Posterior vena cava (tissue), 2 donors: ENCODE data around the gene C15orf62. TPM values are rescaled to one million over a fixed set of nuclear protein-coding genes. Genes with fewer than 3 reads are reported as not detected.

ENCODE experiments used
- DNase-seq: peaks from one replicate; pipeline ENCODE4 v3.0.0-alpha.2; 2020; ENCODE audit warnings: low spot score
- intact Hi-C, 2 donors: fragments of 100-400 bp; cut with DNase I; formaldehyde crosslinking; loops; one replicate each; pipeline versions ENCODE4 v1.14.1 to v1.14.2; 2022 to 2023
- total RNA-seq, 2 donors: library from RNA; stranded (reverse); fragmentation: NEBNext Ultra II Directional; extraction: Animal tissue kit (Norgen Biotek cat#: 25700); gene quantifications; one replicate each; pipeline ENCODE4 v1.2.1, GENCODE V29; 2021
- donor health status: DM: yes; HTN: yes; CAD: no.
- donor health status: DM: yes; HTN: yes; CAD: no.

The C15orf62 gene
- total RNA-seq, 2 donors from 2014 or later = 0.10 to 0.28 TPM

DNA sequence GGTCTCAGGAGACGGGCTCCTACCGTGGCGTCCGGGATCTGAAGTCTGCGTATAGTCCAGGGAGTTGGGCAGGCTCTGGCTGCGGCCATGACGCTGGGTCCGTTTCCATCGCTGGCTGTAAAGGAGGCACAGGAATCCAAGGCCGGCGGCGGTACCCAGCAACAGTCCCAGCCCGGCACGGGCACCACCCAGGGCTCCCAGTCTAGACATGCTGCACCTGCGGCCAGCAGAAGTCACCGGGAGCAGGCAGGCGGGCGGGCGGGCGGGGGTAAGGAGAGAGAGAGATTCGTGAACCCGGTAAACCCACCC lies 15.3 kb upstream of the C15orf62 start:
- intact Hi-C loops = no loop called here
- no peak for DNase-seq

DNA sequence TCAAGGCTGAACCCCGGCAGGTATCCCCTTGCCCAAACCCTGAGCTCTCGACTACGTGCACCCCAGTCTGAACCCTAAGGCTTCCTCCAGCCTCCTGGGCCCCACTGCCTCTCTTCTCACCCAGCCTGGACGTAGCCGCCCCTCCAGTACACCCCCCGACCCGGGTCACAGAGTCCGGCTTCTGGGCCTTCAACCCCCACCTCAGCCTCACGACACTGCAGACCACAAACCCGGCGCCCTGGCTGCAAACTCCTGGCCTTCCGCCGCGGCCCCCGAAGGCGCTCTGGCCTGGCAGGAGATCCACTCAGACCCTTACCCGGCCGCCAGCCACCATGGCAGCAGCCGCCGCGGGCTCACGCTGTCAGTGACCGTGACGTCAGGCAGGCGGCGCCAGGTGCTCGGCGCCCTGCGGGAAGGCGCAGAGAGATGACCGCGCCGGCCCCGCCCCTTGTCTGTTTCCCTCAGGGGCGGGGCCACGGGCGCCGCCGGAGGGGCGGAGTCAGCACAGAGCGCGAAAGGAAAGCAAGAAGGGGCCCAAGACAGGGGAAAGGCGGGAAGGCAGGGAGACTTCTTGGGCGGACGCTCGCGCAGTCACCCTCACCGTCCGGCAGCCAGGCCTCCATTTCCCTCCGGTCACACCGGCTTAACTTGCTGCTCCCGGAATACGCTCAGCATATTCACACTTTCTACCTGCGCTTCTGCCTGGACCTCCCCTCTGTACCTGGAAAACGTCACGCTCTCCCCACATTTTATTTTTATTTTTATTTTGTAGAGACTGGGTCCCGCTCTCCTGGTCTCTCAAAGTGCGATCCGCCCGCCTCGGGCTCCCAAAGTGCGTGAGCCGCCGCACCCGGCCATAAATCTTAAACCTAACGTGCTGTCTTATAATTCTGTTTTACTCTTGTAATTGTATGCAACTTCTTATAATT lies 14.6 kb upstream of the C15orf62 start, which contains the start of gene RMDN3:
TSS of gene RMDN3 (minus strand) at position 372 of the 929 bp plus-strand sequence. CDS start 471 bp downstream, outside the sequence.
- DNase-seq = peak; percentile 97
- intact Hi-C loops = no loop called here

GRCh38 chr15:40755812-40756208 lies 14.0 kb upstream of the C15orf62 start:
- DNase-seq = no peak
- intact Hi-C loops = no loop called here

- intact Hi-C loops = no loop called here
- DNase-seq = no peak
Observed at GRCh38 chr15:40756938-40757337, 12.8 kb upstream of the C15orf62 start.

- intact Hi-C loops = loop anchor here in 1 of 2 donors (1.0 kb wide), 1 partner anchor 21 kb away; no protein-coding TSS in a partner anchor
- DNase-seq = no peak
Observed at GRCh38 chr15:40759961-40760360, 9.8 kb upstream of the C15orf62 start.

DNA sequence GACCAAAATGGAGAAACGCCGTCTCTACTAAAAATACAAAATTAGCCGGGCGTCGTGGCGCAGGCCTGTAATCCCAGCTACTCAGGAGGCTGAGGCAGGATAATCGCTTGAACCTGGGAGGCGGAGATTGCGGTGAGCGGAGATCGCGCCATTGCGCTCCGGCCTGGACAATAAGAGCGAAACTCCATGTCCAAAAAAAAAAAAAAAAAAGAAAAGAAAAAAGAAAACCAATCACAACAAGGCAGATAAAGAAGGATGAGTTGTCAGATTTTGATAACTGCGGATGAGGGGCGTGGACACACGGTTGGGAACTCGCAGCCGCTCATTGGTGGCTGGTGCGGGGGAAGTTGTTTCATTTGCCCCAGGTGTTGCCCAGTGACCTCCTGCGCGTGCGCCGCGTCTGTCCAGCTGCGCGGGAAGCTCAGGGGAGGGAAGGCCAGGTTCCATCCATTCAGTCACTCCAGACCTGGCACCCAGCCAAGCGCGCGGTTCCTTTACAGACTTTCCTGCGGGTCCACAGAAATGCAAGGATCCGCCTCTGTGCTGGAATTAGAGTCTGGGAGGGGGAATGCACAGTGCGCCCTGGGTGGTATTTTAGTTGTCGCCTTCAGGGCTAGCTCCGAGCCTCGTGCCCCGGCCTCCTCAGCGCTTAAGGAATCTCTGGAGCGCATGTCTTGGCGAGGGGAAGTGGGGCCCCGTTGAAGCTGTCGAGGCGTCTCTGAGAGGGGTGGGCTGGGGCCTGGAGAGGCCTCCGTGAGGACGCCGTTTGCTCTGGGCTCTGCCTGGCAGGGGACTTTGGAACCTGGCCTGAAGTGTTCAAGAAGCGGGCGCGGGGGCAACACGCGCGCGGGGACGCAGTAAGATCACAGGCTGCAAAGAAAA lies 6.6 kb upstream of the C15orf62 start:
- intact Hi-C loops = no loop called here
- peak; percentile 90 for DNase-seq

DNA sequence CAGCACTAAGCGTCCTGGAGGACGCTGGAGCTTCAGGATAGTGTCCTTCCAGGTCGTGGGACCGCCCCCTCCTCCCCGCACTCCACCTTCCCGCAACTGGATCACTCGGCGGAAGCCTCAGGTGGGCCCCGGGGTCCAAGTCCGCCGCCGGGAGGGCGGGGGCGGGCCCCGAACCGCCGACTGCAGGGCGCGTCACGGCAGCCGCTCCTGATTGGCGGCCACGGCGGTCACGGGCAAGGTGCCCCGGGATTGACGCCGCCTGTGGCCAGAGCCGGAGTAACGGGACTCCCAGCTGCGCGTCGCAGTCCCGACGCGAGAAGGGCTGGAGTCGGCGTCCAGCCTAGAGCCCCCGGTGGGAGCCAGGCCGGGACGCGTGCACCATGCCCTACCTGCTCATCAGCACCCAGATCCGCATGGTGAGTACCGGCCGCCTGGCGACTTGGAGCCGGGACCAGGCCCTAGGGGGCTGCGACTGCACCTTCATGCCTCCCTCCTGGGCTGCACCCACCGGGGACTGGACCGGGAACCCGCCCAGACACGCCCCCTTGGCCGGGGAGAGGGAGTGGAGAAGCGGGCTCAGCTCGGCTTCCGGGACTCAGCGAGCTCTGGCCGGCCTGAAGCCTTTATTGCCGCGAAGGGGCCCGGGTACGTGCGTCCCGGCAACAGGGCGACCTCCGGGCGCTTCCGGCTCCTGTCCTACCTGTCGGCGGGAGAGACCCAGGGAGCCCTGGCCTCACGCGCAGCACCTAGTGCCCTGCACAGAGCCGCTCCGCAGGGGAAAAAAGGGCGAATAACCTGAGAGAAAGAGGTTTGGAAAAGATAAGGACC lies 5.8 kb upstream of the C15orf62 start, which contains the start of gene GCHFR:
TSS of gene GCHFR (plus strand) at position 268 of the 828 bp plus-strand sequence. CDS start at position 381, 113 bp downstream.
- intact Hi-C loops = no loop called here
- peak; percentile 92 for DNase-seq

- intact Hi-C loops = no loop called here
- no peak for DNase-seq
Observed at GRCh38 chr15:40764629-40765103, 5.1 kb upstream of the C15orf62 start.

- DNase-seq = no peak
- intact Hi-C loops = no loop called here
Observed at GRCh38 chr15:40766194-40766815, 3.5 kb upstream of the C15orf62 start.

- intact Hi-C loops = no loop called here
- DNase-seq = no peak
Observed at GRCh38 chr15:40766906-40767837, 2.6 kb upstream of the C15orf62 start.

DNA sequence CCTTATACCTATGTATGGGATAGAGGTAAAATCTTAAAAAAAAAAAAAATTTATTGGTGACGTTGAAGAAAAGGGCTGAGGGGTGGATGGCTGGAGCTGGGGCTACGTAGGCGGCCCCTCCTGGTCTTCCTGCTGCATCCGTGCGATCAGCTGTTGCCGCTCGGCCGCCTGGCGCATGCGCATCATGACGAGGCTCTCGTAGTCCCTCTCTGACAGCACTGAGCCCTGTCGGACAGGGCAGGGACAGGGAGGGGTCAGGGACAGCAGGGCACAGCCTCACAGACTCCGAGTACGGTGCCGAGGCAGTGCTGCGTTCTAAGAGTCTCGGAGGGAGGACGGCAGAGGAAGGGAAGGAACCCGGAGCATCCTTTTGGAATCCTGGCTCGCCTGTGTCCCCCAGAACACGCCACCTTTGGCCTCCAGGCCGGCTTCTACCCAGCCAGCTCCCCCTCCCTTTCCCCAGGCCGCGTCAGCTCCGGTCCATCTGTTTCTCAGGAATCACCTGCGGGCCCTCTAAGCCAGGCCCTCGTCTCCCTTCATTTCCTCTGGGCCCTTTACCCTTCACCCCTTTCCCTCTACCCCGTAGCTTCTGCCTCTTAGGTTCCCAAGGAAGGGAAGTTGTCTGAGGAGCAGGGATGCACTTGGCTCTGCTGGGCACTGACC lies 1.8 kb upstream of the C15orf62 start:
- no peak for DNase-seq
- intact Hi-C loops = no loop called here

GRCh38 chr15:40768521-40769273 lies 1.1 kb upstream of the C15orf62 start:
- intact Hi-C loops = no loop called here
- no peak for DNase-seq

DNA sequence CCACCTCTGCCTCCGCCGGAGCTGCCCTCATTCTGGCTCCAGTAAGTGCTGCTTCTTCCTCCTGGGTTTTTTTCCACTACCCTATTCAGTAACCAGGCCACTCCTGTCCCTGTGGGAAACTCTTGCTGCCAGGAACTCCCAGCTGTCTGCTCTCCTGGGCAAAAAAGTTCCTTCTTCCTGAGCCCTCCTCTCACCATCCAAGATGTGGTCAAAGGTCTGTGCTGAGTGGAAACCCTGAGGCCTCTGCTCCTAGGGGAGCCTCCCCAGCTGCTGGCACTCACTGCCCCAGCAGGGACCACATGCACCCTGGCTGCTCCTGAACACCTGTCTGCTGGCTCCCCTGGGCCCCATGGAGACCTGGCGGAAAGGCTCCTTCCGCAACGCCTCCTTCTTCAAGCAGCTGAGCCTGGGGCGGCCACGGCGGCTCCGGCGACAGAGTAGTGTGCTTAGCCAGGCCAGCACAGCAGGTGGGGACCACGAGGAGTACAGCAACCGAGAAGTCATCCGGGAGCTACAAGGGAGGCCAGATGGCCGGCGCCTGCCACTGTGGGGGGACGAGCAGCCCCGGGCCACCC lies 454 bp downstream of the C15orf62 start:
- intact Hi-C loops = no loop called here

GRCh38 chr15:40771242-40771641 lies 1.5 kb downstream of the C15orf62 start:
- intact Hi-C loops = no loop called here
- DNase-seq = no peak

More for the DNA sequence above, 454 bp downstream of the C15orf62 start:
- no peak for DNase-seq

GRCh38 chr15:40772014-40772413 lies 2.2 kb downstream of the C15orf62 start:
- DNase-seq = no peak
- intact Hi-C loops = no loop called here

DNA sequence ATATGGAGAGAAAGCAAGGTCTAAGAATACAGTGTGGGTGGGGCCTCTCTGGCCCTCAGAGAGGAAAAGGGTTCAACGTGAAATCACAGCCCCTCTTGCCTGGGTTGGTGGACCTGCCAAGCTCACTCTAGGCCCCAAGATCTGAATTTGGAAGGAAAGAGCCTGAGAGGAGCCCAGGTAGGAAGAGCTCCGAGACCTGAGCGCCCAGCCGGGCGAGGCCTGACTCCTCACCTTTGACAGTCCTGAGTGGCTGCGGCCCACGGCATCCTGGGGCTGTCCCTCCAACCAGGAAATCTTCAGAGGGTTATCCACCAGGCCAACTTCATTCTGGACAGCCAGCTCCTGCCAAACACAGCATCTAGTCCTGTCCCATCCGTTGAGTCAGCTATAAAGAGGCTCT lies 3.7 kb downstream of the C15orf62 start:
- intact Hi-C loops = no loop called here
- no peak for DNase-seq
